Spinal cord (tissue), 10 donors: ENCODE results near the gene APBA1. TPM values are rescaled to one million over a fixed set of nuclear protein-coding genes. Genes with fewer than 3 reads are reported as not detected.

Experiments used
- DNase-seq, 6 donors: peaks; one replicate each; pipeline versions ENCODE4 v3.0.0 to v3.0.0-alpha.2; 2013 to 2015; ENCODE audit warnings: low spot score in 6 of 6, low read depth in 4 of 6
- H3K27ac ChIP-seq: one replicate; pipeline ENCODE4 v1.5.1; 2013; ENCODE audit warnings: low read depth, low read length, control low read depth
- H3K27me3 ChIP-seq: one replicate; pipeline ENCODE4 v1.6.1; 2013; ENCODE audit warnings: low read length; ENCODE audit not compliant: control insufficient read depth, insufficient read depth
- H3K36me3 ChIP-seq: one replicate; pipeline ENCODE4 v1.6.1; 2013; ENCODE audit warnings: low read length; ENCODE audit not compliant: control insufficient read depth, insufficient read depth
- H3K4me1 ChIP-seq: one replicate; pipeline ENCODE4 v1.6.1; 2013; ENCODE audit warnings: low read length; ENCODE audit not compliant: control insufficient read depth, insufficient read depth
- H3K4me3 ChIP-seq: one replicate; pipeline ENCODE4 v1.5.1; 2013; ENCODE audit warnings: low read depth, low read length, control low read depth
- H3K9me3 ChIP-seq: one replicate; pipeline ENCODE4 v1.6.1; 2013; ENCODE audit warnings: low read length; ENCODE audit not compliant: control insufficient read depth, insufficient read depth
- WGBS: methylation state at CpG from one replicate; pipeline ENCODE4 v1.1.5; 2013; ENCODE audit warnings: missing lambda C conversion rate; ENCODE audit not compliant: insufficient coverage; 5-methylcytosine and 5-hydroxymethylcytosine counted together
- polyA plus RNA-seq, 2 donors: library from polyadenylated mRNA; unstranded; fragments of 120-200 nt; gene quantifications; one replicate each; pipeline ENCODE4 v1.2.1, GENCODE V29; 2013; ENCODE audit not compliant: insufficient read length in 2 of 2
- total RNA-seq, 2 donors: library from RNA; depleted of rRNA in 1 of 2; stranded (reverse); fragments of 120-200 nt in 1 of 2; fragments of >200 nt in 1 of 2; gene quantifications; one replicate each; pipeline versions ENCODE4 v1.2.3 to v1.2.4, GENCODE V29; 2013 to 2014
- donor health status: healthy.

Gene APBA1
- total and polyA plus RNA-seq, 4 donors: 38.5 to 101 (median 84.0) TPM

DNA sequence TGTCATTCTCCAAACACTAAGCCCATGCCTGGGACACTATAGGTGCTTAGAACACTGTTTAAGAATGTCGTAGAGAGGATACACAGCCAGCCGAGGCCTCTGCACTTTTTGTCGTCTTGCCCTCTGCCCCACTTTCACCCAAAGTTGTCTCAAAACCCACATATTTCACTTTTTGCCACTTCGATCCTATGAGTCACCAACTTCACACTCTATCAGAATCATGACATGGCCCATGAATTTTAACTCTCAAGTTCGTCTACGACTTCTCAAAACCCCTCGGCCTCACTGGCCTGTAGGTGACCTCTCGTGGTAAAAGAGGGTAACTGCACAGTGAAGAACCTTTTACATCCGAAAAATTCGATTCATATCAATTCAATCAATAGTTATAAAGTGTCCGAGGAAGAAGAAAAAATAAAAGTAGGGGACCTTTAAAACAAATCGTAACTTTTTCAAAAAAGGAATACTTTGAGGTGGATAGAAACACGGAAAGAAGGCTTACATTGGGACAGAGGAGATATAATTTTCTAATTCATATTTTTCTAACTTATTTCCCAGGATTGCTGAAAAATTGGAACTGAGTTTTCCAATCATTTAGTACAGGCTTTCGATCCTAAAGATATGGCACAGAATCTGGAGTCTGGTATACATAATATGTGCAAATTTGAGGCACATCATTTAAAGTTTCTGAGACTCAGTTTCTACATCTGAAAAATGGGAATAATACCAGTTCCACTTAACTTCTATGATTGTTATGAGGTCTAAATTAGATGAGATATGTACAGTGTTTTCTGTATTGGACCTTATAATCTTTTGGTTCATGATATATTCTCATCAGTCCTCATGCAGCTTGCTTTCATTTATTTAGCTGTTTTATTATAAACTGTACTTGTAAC, 122.6 kb downstream of the APBA1 start:
- H3K27ac ChIP-seq: no peak overlapping the region
- H3K27me3 ChIP-seq: no peaks in the 10 kb centered on the region
- H3K4me1 ChIP-seq: peaks cover 8% of the 10 kb centered on the region
- 64% methylated on average over 4 of the region's 14 CpGs for WGBS
- no peaks in the 10 kb centered on the region for H3K36me3 ChIP-seq
- no peaks in the 10 kb centered on the region for H3K9me3 ChIP-seq
- DNase-seq: peak in 2 of 6 donors; percentile 61 to 78
- H3K4me3 ChIP-seq: no peak overlapping the region

DNA sequence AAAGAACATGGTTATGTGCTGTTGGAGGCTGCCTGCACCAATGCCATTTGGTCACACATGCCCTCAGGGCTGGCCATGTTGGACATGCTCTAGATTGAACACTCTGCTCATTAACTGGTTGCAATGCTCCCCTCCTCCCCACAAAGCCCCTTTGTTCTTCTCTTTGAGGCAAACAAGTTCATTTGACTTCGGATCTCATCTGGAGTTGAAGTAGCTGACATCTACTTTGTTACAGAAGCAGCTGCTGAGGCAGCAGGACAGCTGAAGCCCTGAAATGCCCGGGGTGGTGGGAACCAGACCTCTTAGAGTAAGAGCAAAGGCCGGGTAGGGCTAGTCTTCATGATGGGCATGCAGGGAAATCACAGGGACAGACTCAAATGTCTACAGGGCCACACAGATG, 123.5 kb downstream of the APBA1 start:
- no peak for DNase-seq
- no peak overlapping the region for H3K4me3 ChIP-seq
- H3K4me1 ChIP-seq: peaks cover 8% of the 10 kb centered on the region
- 31% methylated on average over 2 of the region's 3 CpGs for WGBS
- H3K9me3 ChIP-seq: no peaks in the 10 kb centered on the region
- no peak overlapping the region for H3K27ac ChIP-seq
- H3K27me3 ChIP-seq: no peaks in the 10 kb centered on the region
- H3K36me3 ChIP-seq: no peaks in the 10 kb centered on the region

DNA sequence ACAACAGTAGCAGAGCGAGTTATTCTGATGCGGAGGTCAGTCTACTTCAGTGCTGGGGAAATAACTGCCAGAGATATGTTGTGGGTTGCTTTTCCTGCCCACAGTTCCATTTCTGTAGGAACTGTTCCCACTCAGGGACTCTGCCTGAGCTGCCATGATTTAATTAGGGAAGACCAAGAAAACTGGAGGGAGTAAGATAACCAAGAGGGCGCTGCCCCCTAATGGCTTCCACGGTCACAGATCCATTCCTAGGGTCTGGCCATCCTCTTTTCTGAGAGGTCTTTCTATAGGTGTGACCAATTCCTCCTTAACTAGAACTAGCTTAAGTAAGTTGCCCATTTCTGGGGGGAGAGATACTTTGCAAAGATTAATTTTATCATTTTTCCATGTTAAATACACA, 125.9 kb downstream of the APBA1 start:
- no peak overlapping the region for H3K27ac ChIP-seq
- no peaks in the 10 kb centered on the region for H3K36me3 ChIP-seq
- 100% methylated on average over 2 of the region's 4 CpGs for WGBS
- peak in 2 of 6 donors; percentile 47 to 57 for DNase-seq
- H3K4me1 ChIP-seq: peaks cover 15% of the 10 kb centered on the region
- H3K9me3 ChIP-seq: no peaks in the 10 kb centered on the region
- no peak overlapping the region for H3K4me3 ChIP-seq
- H3K27me3 ChIP-seq: no peaks in the 10 kb centered on the region

DNA sequence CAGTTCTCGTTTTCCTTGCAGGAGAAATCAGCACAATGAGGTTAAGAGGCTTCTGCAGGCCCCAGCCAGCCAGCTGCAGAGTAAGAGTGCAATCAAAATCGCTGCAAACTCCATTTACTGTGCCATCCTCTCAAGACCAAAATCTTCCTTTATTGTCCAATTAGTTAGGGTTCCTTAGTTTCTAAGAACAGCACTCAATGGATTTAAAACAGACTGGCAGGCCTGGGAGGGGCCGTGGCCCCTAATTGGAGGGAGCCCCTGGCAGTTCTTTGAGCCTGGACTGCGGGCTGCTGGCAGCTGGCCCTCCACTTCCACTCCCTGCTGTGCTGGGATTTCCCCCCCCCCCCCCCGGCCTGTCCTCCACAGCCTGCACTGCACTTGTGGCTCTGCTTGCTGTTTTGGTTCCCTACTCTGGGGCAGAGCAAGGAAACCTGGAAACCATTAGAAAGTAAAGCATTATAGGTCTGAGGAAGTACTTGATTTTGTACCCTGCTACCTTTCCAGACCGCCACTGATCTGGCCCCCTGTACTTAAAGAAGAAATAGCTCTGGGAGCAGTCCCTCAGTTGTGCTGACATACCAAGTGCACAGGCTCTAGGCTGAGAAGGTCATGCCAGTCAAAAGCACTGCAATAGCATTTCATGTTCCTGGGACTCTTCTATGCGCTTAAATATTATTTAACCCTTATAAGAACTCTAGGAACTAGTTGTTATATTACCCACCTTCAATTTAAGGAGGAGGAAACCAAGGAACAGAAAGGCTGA, 129.0 kb downstream of the APBA1 start:
- Histone ChIP-seq H3K4me3 (no peak overlapping the region), H3K4me1 (peaks cover 7% of the 10 kb centered on the region), H3K27me3 (no peaks in the 10 kb centered on the region), H3K9me3 (no peaks in the 10 kb centered on the region), H3K36me3 (no peaks in the 10 kb centered on the region), H3K27ac (peak overlapping the region; percentile 29)
- 23% methylated on average over 4 of the region's 7 CpGs for WGBS
- peak; percentile 42 to 89 (median 55) for DNase-seq

DNA sequence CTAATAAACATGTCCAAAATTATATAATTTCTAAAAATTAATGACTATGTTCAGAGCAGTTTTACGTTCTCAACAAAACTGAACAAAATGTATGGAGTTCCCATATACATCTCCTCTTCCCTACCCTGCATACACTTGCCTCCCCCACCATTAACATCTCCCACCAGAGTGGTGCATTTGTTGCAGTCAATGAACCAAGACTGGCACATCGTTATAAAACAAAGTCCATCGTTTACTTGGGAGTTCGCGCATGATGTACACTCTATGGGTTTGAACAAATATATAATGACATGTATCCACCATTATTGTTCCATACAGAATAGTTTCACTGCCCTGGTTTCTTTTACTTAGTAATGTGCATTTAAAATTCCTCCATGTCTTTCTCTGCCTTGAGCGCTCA, 130.1 kb downstream of the APBA1 start:
- H3K27ac ChIP-seq: no peak overlapping the region
- WGBS: no CpG with 5 or more reads among the region's 6 CpGs

DNA sequence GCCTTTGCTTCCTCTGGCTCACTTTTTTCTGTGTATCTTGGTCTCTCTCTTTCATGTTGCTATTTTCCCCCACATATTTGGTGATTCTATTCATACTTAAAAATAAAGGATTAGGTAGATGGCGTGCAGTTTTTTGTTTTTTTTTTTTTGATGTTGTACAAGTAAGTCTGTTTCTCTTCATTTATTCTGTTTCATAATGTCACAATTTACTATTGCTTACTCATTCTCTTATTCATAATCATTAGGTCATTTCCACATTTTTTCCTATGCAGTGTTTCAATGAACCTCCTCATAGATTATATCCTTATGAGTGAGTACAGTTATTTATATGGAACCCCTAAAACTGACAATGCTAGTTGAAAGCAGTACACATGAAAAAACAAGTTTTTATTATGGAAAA, 136.3 kb downstream of the APBA1 start:
- H3K4me1 ChIP-seq: no peaks in the 10 kb centered on the region
- no peak overlapping the region for H3K27ac ChIP-seq
- no CpG with 5 or more reads among the region's 1 CpG for WGBS
- DNase-seq: no peak
- no peaks in the 10 kb centered on the region for H3K27me3 ChIP-seq
- no peak overlapping the region for H3K4me3 ChIP-seq
- H3K9me3 ChIP-seq: no peaks in the 10 kb centered on the region
- H3K36me3 ChIP-seq: no peaks in the 10 kb centered on the region

More for the DNA sequence above, 130.1 kb downstream of the APBA1 start:
- peak in 1 of 6 donors; percentile 22 for DNase-seq
- Histone ChIP-seq H3K27me3 (no peaks in the 10 kb centered on the region), H3K9me3 (no peaks in the 10 kb centered on the region), H3K4me3 (no peak overlapping the region), H3K36me3 (no peaks in the 10 kb centered on the region), H3K4me1 (peaks cover 7% of the 10 kb centered on the region)

DNA sequence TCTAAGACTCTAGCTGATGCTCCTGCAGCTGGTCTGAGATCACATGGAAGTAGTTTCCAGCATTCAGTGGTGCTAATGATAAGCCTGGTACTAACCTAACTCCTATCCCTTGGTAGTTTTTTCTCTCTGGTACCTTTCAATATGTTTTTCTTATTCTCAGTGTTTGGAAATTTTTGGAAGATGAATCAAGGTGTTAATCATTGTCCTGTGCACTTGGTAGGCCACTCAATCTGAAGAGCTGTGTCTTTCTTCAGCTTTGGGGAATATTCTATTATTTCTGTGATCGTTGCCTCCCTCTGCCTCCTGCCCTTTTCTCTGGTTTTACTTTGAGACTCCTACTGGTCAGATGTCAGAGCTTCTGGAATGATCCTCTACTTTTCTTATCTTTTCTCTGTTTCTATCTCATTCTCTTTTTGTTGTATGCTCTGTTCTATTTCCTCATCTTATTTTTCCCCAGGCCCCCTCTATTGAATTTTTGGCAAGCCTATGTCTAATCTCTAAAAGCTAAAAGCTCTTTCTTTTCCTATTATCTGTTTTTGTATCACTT, 136.8 kb downstream of the APBA1 start:
- DNase-seq: no peak
- Histone ChIP-seq H3K27ac (no peak overlapping the region), H3K4me1 (no peaks in the 10 kb centered on the region), H3K27me3 (no peaks in the 10 kb centered on the region), H3K36me3 (no peaks in the 10 kb centered on the region), H3K9me3 (no peaks in the 10 kb centered on the region), H3K4me3 (no peak overlapping the region)
- WGBS: no CpG with 5 or more reads among the region's 1 CpG

DNA sequence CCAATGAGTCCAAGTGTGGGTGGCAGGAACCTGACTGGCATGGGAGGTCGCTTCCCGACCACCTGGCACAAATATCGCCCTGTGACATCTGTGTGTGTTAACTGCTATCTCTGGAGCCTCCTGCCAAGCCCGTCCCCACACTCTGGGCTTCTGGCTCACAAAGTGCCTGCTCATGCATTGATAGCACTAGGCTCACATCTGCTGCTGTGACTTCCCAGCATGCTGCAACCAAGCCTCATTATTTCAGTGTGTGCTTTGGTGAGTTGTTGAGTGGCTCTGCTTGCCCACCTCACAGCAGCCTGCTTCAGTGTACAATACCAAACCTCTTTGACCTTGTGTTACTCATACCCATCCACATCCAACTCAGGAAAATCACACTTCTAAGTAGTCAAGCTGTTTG, 139.8 kb downstream of the APBA1 start:
- no peak overlapping the region for H3K27ac ChIP-seq
- no peaks in the 10 kb centered on the region for H3K9me3 ChIP-seq
- H3K27me3 ChIP-seq: no peaks in the 10 kb centered on the region
- 63% methylated on average over 4 of the region's 4 CpGs for WGBS
- no peak overlapping the region for H3K4me3 ChIP-seq
- peak in 2 of 6 donors; percentile 36 to 68 for DNase-seq
- H3K4me1 ChIP-seq: no peaks in the 10 kb centered on the region
- H3K36me3 ChIP-seq: no peaks in the 10 kb centered on the region

DNA sequence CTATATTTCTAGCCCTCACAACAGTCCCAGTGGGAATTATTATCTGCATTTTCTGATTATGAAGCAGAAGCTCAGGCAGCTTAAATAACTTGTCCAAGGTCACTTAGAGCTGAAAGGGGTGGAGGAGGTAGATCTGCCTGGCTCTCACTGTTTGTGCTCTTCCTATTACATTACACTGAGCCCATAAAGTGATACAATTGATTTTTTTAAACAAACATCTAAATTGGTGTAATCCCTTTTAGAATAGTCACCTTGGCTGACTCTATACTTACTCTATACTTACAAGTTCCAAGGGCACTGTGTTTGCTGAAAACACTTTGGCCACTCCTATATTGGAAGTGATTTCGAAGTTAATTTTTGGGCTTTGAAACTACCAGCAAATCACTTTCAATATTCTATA, 144.7 kb downstream of the APBA1 start:
- DNase-seq: no peak
- Histone ChIP-seq H3K27ac (no peak overlapping the region), H3K4me1 (no peaks in the 10 kb centered on the region), H3K9me3 (peaks cover 5% of the 10 kb centered on the region), H3K36me3 (no peaks in the 10 kb centered on the region), H3K4me3 (no peak overlapping the region), H3K27me3 (no peaks in the 10 kb centered on the region)
- no CpG with 5 or more reads among the region's 1 CpG for WGBS
